HG03565 (cell line): Measurements from ENCODE around the gene KCTD15.
"Not testable (repeated sequence)": the region's sequence is repeated elsewhere in the genome, so short reads cannot be mapped to it uniquely, and the experiment has no call there.

Source experiments
- ATAC-seq: cut with Tn5 transposase; IDR thresholded peaks from one replicate; pipeline ENCODE4 v1.9.1; 2021; ENCODE audit warnings: mild to moderate bottlenecking, moderate library complexity; ENCODE audit not compliant: unreplicated experiment

KCTD15 gene

DNA sequence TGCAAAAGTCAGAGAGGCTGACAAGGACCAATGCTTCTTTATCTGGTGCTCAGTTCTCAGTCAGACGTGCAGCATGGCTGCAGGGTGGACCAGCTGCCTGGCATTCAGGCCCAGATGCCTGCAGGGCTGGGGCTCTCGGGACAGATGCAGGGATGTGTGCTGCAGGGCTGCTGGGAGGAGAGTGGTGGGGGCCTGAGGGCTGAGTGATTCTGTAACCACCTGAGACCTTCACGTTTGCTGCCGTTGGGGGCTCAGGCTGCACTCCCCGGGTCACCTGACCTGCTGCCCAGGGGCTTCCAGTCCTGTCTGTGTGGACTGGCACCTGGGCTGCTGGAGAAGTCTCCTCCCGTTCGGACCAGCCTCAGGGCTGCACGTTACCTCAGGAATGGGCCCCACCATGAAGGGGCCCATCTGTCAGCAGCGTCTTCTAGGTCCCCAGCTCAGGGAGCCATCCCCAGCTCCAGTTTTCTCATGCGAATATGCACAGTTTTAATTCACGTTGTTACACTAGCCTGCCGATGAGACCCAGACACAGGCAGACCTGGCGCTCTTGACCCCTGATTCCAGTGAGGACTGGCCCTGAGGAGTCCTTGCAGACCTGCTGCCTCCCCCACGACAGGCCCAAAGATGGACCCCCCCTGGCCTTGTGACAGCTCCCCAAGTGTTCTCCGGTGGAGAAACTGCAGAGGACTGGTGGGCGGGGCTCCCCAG is 16.9 kb downstream of the KCTD15 start:
- no peak for ATAC-seq

GRCh38 chr19:33814181-33815165 is 17.8 kb downstream of the KCTD15 start:
- ATAC-seq: no peak

DNA sequence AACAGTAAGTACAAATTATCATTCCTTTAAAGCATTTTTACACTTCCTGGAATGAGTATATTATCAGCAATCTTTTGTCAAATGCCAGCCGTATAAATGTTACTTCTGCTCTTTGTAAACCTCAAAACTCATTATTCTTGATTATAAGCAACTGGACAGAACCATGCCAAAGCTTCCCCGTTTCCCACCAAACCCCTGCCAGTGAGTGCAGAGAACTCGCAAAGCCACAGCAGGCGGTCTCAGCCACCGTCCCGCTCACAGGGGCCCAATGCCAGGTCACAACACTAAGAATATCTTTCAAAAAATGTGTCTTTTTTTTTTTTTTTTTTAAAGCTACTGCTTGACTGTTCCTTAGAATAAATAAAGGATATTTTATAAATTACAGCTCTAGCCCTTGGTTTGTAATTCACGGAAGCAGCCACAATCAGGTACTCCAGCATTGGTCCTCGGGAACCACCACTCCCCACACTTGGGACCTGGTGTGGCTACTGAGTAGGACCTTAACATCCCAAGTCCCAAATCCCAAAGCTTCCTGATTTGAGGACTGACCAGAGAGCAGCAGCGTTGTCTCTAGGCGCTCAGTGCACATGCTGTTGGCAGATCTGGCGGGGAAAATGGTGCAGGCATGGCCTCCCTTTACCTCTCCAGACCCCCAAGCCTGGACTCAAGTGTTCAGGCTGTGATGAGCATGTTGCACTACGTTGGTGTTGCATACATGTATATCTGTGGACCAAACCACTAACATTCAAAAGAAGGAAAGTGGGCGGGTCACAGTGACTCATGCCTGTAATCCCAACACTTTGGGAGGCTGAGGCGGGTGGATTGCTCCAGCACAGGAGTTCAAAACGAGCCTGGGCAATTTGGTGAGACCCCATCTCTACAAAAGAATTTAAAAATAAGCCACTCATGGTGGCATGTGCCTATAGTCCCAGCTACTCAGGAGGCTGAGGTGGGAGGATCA is 19.0 kb downstream of the KCTD15 start:
- no peak for ATAC-seq

DNA sequence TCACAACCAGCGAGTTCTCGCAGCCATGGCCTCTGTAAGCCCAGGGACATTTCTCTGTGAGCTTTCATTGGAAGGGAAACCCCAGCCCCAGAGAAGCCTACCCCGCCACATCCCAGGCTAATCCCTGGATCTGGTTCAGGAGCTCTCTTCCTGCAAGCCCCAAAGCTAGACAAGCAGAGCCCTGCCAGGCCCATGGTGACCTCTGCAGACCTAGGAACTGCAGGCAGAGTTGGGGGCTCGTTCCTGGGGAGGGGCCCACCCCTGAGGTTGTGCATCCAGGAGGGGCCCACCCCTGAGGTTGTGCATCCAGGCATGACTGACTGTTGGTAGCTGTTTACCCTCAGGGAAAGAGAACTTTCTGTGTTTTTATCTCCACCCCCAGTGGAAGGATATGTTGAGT is 21.7 kb downstream of the KCTD15 start:
- no peak for ATAC-seq

- not testable (repeated sequence) for ATAC-seq
Observed at GRCh38 chr19:33819078-33819477, 22.4 kb downstream of the KCTD15 start.

DNA sequence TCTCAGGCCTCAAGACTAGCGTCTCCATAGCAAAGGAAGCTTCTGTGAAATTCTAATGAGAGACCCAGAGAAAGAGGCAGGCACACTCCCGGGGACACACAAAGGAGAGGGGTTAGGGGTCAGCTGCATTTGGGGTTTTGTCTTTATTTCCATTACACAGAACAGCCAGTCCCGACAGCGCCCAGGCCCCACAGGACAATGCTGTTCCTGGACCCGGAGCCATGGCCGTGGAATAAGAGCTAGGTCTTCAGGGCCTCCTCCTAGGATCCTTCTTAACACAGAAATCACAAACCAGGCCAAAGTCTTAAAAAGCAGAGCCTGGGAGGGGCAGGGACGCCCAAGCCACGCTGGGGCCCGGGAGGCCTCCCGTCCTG is 22.8 kb downstream of the KCTD15 start:
- ATAC-seq: no peak

GRCh38 chr19:33819880-33820781 is 23.5 kb downstream of the KCTD15 start:
- no peak for ATAC-seq

DNA sequence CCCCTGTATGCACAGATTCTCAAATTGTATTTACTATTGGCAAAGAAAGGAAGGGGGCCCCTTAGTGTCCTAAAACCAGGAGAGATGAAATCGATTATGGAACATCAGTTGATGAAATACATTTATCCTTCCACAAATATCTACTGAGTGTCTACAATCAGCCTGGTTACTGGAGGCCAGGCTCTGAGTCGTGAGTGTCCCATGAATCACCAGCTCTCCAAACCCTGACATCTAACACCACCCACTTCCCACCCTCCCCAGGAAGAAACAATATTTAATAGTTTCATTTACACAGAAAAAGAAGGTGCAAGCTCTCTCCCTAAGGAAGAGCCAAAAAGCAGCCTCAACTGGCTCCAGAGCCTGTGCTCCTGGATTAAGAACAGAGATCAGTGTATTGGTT is 25.2 kb downstream of the KCTD15 start:
- ATAC-seq: no peak

- ATAC-seq: no peak
Observed at GRCh38 chr19:33823341-33823740, 26.7 kb downstream of the KCTD15 start.

DNA sequence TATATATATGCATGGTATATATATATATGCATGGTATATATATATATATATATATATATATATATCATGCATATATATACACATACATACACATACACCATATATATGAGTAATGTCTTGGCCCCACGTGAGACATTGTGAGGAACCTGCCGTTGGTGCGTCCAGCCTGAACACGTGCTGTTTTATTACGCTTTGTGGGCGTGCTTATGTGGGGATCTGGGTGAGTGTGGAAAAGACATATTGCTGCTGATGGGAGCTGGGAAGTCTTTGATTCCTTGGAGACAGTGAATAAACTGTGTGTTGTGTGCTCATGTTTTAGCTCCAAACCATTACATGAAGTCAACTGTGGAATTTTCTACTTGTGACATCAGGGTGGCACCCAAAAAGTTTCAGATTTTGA is 28.9 kb downstream of the KCTD15 start:
- ATAC-seq: no peak

GRCh38 chr19:33826521-33826920 is 29.9 kb downstream of the KCTD15 start:
- no peak for ATAC-seq

DNA sequence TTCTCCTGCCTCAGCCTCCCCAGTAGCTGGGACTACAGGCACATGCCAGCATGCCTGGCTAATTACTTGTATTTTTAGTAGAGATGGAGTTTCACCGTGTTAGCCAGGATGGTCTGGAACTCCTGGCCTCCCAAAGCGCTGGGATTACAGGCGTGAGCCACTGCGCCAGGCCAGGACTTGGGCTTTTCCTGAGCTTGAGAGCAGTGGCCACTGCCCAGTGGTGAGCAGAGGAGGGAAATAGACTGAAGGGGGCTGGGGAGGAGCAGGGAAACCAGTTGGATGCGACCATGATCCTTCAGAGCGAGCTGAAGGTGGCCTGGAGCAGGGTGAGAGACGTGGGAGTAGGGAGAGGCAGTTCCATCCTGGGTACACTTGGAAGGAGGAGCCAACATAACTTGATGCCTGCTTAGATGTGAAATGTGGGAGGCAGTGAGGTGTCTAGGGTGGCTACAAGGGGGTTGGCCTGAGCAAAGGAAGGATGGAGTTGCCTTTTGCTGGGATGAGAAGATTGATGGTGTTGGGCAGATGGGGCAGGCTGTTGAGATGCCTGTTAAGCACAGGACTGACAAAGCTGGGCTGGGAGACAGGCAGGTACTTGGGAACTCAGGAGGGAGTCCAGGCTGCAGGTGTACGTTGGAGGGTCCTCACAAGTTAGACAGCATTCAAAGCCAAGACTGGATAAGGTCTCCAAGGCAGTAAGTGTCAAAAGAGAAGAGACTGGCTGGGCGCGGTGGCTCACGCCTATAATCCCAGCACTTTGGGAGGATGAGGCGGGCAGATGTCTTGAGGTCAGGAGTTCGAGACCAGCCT is 31.8 kb downstream of the KCTD15 start:
- no peak for ATAC-seq

GRCh38 chr19:33830264-33830663 is 33.6 kb downstream of the KCTD15 start:
- no peak for ATAC-seq

DNA sequence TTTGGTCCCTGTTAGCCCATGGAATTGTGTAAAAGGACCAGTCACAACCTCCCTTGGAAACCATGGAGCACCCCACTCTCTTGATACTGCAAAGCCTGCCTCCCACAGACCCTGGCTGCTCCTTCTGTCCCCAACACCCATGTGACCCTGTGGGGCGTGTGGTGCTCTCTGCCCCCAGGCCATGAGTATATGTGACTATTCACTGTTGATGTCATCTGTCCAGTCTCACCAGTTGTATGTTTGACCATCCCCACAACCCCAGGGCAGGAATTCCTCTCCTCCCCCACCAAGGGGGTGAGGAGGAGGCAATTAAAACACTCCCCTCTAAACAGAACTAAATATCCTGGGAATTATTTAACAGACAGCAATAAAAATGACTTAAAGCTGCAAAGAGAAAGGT is 35.2 kb downstream of the KCTD15 start:
- ATAC-seq: no peak

DNA sequence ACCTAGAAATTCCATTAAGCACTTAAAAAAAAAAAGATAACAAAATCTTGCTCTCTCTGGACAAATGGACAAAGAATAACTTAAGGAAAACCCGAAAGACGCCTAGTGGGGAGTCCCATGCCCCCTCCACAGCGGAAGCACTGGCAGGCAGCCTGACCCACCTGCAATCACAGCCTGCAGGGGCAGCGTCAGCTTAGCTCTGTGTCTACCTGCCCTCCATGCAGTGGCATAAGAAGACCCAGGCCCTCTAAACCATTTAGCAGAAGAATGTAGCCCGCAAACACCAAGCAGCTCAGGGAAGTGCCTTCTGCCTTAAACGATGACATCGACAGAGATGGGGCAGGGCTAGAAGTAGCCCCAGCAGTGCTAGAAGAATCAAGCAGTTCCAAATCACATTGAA is 36.0 kb downstream of the KCTD15 start:
- no peak for ATAC-seq

DNA sequence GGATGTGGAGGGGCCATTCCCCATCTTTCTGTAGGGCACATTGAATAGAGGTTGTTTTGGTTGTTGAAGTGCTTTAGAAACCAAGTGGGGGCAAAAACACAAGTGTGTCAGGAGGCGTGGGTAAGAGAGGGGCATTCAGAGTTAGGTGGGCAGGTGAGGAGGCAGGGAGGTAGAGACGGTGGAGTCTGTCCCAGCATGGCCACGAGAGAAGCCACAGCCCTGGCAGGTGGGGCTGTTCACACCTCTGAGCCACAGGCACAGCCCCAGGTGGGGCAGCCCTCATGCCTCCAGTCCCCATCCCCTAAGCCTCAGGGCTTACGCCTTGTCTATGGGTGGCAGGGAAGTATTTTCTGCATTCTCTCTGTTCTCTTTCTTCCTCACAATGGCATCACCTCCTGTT is 43.7 kb downstream of the KCTD15 start:
- no peak for ATAC-seq

DNA sequence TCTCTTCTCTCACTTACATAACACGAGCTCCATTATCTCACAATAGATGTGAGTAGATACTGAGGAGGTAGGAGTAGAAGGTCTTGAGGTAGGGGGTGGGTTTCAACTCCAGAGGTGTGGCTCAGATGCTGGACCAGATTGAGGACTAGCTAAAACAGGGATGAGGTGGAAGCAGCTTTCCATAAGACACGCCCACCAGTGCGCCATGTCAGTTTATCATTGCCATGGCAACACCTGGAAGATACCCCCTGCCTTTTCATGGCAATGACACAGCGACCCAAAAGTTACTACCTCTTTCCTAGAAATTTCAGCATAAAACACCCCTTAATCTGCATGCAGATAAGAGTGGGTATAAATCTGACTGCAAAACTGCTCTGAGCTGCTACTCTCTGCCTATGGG is 44.1 kb downstream of the KCTD15 start:
- no peak for ATAC-seq

GRCh38 chr19:33841685-33842084 is 45.0 kb downstream of the KCTD15 start:
- no peak for ATAC-seq

GRCh38 chr19:33844478-33844877 is 47.8 kb downstream of the KCTD15 start:
- ATAC-seq: no peak
